Memory B cell (primary cell): ENCODE data around the gene OTULINL.

ENCODE experiments used
- ATAC-seq: fragments of 150-1000 bp; cut with Tn5 transposase; 2 replicates; pipeline ENCODE4 v1.10.0; 2021; ENCODE audit warnings: low read depth, mild to moderate bottlenecking, moderate library complexity
- DNase-seq, 2 donors: peaks; one replicate each; pipeline ENCODE4 v3.0.0; 2022; ENCODE audit warnings: low spot score in 2 of 2
- H3K27ac Mint-ChIP-seq: one replicate; pipeline ENCODE4 v1.8.0; 2022; ENCODE audit warnings: mild to moderate bottlenecking, moderate library complexity, mixed read lengths
- H3K27me3 Mint-ChIP-seq: one replicate; pipeline ENCODE4 v1.8.0; 2022; ENCODE audit warnings: mixed read lengths
- H3K36me3 Mint-ChIP-seq: one replicate; pipeline ENCODE4 v1.8.0; 2022; ENCODE audit warnings: mild to moderate bottlenecking, mixed read lengths
- H3K4me1 Mint-ChIP-seq: one replicate; pipeline ENCODE4 v1.8.0; 2022; ENCODE audit warnings: mixed read lengths
- H3K4me3 Mint-ChIP-seq: one replicate; pipeline ENCODE4 v1.8.0; 2022; ENCODE audit warnings: mild to moderate bottlenecking, moderate library complexity, mixed read lengths
- H3K9me3 Mint-ChIP-seq: one replicate; pipeline ENCODE4 v1.8.0; 2022; ENCODE audit warnings: mixed read lengths

OTULINL gene

DNA sequence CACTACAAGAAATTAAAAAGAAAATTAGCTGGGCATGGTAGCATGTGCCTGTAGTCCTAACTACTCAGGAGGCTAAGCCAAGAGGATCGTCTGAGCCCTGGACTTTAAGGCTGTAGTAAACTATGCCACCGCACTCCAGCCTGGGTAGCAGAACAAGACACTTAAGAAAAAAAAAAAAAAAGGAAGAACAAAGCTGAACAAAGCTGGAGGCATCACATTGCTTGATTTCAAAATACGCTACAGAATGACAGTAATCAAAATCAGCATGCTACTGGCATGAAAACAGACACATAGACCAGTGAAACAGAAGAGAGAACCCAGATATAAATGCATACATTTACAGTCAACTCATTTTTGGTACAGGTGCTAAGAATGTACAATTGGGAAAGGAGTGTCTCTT lies 68.5 kb downstream of the OTULINL start:
- ATAC-seq = no peak
- no peak overlapping the region for H3K4me3 Mint-ChIP-seq
- peaks cover under 1% of the 10 kb centered on the region for H3K4me1 Mint-ChIP-seq
- H3K36me3 Mint-ChIP-seq = no peaks in the 10 kb centered on the region
- DNase-seq = no peak
- no peaks in the 10 kb centered on the region for H3K9me3 Mint-ChIP-seq
- H3K27ac Mint-ChIP-seq = no peak overlapping the region
- peaks cover 15% of the 10 kb centered on the region for H3K27me3 Mint-ChIP-seq

DNA sequence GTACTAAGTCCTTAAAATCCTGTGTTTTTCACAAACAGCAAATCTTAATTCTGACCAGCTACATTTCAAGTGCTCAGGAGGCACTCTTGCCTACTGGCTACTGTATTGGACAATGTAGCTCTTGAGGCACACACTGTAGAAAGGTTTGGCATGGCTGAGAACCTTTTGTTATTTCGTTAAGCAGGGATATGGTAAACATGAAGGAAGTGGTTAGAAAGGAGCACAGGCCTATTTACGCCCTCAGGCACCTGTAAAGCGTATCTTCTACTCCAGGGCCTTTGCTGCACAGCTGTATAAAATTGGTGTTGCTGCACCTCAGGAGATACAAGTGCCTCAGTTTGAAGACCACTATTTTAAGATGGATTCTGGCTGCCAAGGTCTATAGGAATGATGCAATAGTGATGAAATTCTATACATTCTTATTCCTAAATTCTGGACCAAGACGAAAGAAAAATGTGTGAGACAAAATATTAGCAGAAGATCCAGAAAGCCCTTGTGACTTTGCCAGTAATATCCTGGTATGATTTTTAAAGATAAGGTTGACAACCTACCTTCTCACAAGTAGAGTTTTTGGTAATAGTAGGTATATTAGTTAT lies 73.7 kb downstream of the OTULINL start:
- no peaks in the 10 kb centered on the region for H3K9me3 Mint-ChIP-seq
- H3K27me3 Mint-ChIP-seq = no peaks in the 10 kb centered on the region
- ATAC-seq (no peak), DNase-seq (no peak)
- no peak overlapping the region for H3K27ac Mint-ChIP-seq
- H3K4me1 Mint-ChIP-seq = peaks cover 3% of the 10 kb centered on the region
- no peak overlapping the region for H3K4me3 Mint-ChIP-seq
- H3K36me3 Mint-ChIP-seq = no peaks in the 10 kb centered on the region

DNA sequence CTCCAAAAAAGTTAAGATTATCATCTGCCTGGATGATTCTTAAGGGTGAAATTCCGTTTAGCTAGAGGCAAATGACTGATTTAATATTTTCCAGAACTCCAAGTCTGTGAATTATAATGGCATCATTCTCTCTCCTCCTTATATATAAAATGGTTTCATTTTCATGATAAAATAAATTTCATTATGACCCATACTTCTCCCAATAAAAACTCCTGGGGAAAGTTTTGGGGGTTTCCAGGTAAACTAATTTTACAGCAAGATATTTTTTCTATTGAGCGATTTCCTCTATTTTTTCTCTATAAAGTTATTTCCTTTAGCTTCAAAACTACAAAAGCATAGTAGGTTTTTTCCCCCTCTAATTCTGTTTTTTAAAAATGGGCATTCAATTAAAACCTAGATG lies 75.3 kb downstream of the OTULINL start:
- Mint-ChIP-seq H3K36me3 (no peaks in the 10 kb centered on the region), H3K4me1 (peaks cover 12% of the 10 kb centered on the region), H3K27ac (no peak overlapping the region), H3K9me3 (no peaks in the 10 kb centered on the region), H3K4me3 (no peak overlapping the region), H3K27me3 (no peaks in the 10 kb centered on the region)
- DNase-seq (no peak), ATAC-seq (no peak)

DNA sequence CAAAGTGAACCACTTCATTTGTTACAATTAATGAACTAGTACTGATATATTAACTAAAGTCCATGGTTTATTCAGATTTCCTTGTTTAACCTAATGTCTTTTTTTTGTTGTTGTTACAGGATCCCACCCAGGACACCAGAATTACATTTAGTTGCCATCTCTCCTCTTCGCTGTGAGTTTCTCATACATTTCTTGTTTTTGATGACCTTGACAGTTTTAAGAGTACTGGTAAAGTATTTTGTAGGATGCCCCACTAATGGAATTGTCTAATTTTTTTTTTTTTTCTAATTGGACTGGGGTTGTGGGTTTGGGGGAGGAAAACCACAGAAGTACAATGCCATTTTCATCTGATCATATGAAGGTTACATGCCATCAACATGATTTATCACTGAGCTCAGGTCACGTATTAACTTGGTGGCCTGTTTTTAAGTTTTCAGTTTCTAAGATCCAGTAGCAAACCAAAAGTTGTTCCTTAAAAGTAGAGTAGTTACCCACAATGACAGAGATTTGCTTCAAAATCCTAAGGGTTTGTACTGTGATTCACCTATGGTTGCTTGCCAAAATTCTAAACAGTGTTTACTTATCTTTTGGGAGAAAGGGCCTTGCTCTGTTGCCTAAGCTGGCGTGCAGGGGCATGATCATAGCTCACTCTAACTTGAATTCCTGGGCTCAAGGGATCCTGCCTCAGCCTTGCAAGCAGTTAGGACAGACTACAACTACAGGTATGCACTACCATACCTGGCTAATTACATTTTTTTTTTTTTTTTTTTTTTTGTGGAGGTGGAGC lies 78.4 kb downstream of the OTULINL start:
- Mint-ChIP-seq H3K4me1 (peaks cover 18% of the 10 kb centered on the region), H3K27me3 (no peaks in the 10 kb centered on the region), H3K36me3 (no peaks in the 10 kb centered on the region), H3K27ac (no peak overlapping the region), H3K4me3 (no peak overlapping the region), H3K9me3 (no peaks in the 10 kb centered on the region)
- ATAC-seq = no peak
- DNase-seq = no peak

DNA sequence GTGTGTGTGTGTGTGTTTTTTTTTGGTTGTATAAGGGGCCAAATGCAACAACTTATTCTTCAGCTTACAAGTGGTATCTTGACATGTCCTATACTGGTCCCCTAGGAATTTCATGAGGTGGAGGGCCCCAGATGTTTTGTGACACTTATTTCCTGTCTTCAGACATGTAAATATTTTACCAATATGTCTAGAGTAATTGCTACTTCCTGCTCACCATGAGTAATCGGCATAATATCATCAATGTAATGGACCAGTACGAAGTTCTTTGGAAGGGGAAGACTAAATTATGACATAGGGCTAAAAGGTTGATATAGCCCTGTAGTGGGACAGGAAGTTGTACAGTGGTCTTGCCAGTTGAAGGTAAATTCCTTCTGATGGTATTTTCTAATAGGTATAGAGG lies 79.2 kb downstream of the OTULINL start:
- ATAC-seq (no peak), DNase-seq (no peak)
- no peaks in the 10 kb centered on the region for H3K27me3 Mint-ChIP-seq
- no peak overlapping the region for H3K27ac Mint-ChIP-seq
- H3K36me3 Mint-ChIP-seq = no peaks in the 10 kb centered on the region
- H3K9me3 Mint-ChIP-seq = no peaks in the 10 kb centered on the region
- peaks cover 20% of the 10 kb centered on the region for H3K4me1 Mint-ChIP-seq
- no peak overlapping the region for H3K4me3 Mint-ChIP-seq
